Mammary epithelial cell (primary cell): ENCODE measurements around the gene LRP10.

Source experiments
- CTCF ChIP-seq, 2 donors: IDR thresholded peaks in 1 of 2; conservative IDR thresholded peaks in 1 of 2; 2 replicates each; pipeline ENCODE4 v1.5.1; 2011 to 2012; ENCODE audit warnings: inconsistent platforms in 2 of 2, low read length in 2 of 2, mild to moderate bottlenecking in 2 of 2, control low read depth in 1 of 2, low read depth in 1 of 2; ENCODE audit not compliant: insufficient read depth in 1 of 2; ENCODE audit errors: extremely low read depth in 1 of 2
- EZH2 ChIP-seq: IDR thresholded peaks from 2 replicates; pipeline ENCODE4 v1.6.1; 2012; ENCODE audit warnings: low read length, inconsistent platforms, borderline replicate concordance

- no peak for TF ChIP-seq EZH2
- no peak for TF ChIP-seq CTCF (conservative IDR thresholded peaks at IDR 0.05 in 1 of 2, IDR thresholded peaks at IDR 0.05 in 1 of 2; ENCODE audit: extremely low read depth in 1 of 2, insufficient read depth in 1 of 2, low read depth in 1 of 2, low read length in 2 of 2)
Observed at GRCh38 chr14:22925513-22925912, 54.0 kb downstream of the LRP10 start.
